Measurements from ENCODE around the gene VPS13A. TPM values are rescaled to one million over a fixed set of nuclear protein-coding genes. Genes with fewer than 3 reads are reported as not detected.

The VPS13A gene
- total and polyA plus RNA-seq, 2 donors: 8.4 to 98.7 TPM

DNA sequence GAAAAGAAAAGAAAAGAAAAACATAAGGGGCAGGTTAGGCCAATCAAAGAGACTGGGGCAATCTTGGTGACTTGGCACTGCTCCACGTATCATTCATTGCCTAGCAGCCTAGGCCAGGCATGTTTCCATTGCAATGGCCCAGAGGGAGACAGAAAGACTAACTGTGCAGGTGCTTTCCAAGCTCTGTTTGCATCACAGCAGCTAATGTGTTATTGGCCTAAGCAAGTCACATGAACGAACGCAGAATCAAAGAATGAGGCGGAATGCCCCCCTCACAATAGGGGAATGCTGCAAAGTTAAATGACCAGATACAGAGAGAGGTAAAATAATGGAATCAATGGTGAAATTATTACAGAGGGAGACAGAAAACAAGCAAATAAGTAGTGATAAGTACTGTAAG is 11.1 kb upstream of the VPS13A start:
- H3K4me3 ChIP-seq (ENCODE audit: low read depth, low read length): no peak overlapping the region
- WGBS: 89% methylated on average over 4 of the region's 4 CpGs
- no peak overlapping the region for H3K27ac ChIP-seq (ENCODE audit: low read depth)
- no peaks in the 10 kb centered on the region for H3K4me1 ChIP-seq (ENCODE audit: insufficient read depth)
- H3K36me3 ChIP-seq (ENCODE audit: insufficient read depth): no peaks in the 10 kb centered on the region
- no peak for DNase-seq (ENCODE audit: extremely low spot score)

DNA sequence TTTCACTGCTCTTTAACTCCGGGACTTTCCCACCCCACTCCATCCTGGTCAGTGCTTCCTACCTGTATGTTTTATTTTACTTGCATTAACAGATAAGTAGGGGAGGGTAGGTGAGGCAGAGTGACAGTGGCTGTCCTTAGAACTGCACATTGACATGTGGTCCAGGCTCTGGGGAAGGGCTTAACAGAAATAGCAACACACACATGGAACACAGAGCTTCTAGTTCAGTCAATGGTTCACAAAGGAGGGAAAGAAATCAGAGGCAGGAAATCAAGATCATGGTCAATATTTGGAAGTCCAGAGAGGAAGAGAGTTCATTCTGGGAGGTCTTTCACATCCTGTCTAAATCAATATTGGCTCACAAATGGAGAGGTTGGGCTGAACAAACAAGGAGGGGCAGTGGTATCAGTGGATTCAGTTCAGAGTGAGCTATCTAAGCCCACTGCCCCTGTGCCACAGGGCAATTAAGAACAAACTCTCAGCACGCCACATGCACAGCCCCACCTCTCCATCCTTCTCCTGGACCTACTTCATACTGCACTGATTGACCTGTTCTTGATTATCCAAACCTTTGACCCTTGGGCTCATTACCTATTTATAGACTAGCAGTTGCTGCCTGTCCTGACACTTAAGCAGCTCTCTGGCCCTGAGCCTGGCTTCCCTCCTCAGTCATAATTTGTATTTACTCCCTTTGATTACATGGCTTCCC is 6.2 kb upstream of the VPS13A start:
- no peak for DNase-seq (ENCODE audit: extremely low spot score)
- no peaks in the 10 kb centered on the region for H3K36me3 ChIP-seq (ENCODE audit: insufficient read depth)
- no peak overlapping the region for H3K27ac ChIP-seq (ENCODE audit: low read depth)
- no peak overlapping the region for H3K4me3 ChIP-seq (ENCODE audit: low read depth, low read length)
- no peaks in the 10 kb centered on the region for H3K4me1 ChIP-seq (ENCODE audit: insufficient read depth)
- WGBS: 94% methylated on average over 2 of the region's 2 CpGs

DNA sequence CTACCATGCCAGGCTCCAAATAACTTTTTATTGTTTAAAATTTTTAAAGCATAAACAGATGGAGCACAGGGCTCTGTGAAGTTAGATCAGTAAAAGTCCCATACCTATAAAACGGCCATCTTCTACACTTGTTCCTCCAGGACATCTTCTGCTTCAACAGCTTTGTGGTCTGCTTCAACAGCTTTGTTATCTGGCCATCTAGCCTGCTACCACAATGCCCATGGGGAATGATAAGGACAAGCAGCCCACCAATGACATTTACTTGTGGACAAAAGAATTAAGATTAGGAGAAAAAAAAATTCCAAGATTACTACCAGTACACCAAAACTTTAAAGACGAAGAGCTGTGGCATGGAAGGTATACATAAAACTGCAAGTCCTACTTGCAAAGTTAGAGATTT is 2.2 kb upstream of the VPS13A start:
- no peak overlapping the region for H3K27ac ChIP-seq (ENCODE audit: low read depth)
- WGBS: 52% methylated on average over 2 of the region's 2 CpGs
- DNase-seq (ENCODE audit: extremely low spot score): no peak
- no peaks in the 10 kb centered on the region for H3K36me3 ChIP-seq (ENCODE audit: insufficient read depth)
- H3K4me3 ChIP-seq (ENCODE audit: low read depth, low read length): no peak overlapping the region
- H3K4me1 ChIP-seq (ENCODE audit: insufficient read depth): no peaks in the 10 kb centered on the region

DNA sequence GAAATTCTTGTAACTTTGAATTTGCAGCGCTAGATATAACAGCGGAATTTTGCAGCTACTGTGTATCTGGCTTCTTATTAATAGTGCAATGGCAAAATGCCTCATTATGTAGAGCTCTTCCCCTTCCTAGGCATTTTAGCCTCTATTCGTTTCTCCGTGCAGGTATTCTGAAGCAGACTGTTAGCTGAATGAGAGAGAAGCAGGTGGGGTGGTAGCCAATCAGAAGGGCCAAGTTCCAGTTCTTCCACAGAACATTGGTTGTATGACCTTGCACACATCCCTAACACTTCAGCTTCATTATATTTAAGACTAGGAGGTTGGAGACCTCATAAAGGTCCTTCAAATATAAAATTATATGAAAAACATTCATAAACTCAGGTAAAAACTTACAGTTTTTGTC is 1.2 kb upstream of the VPS13A start:
- no peak for DNase-seq (ENCODE audit: extremely low spot score)
- Histone ChIP-seq H3K27ac (ENCODE audit: low read depth) (peak overlapping the region; percentile 10), H3K4me1 (ENCODE audit: insufficient read depth) (no peaks in the 10 kb centered on the region), H3K4me3 (ENCODE audit: low read depth, low read length) (no peak overlapping the region), H3K36me3 (ENCODE audit: insufficient read depth) (no peaks in the 10 kb centered on the region)
- 62% methylated on average over 4 of the region's 4 CpGs for WGBS

DNA sequence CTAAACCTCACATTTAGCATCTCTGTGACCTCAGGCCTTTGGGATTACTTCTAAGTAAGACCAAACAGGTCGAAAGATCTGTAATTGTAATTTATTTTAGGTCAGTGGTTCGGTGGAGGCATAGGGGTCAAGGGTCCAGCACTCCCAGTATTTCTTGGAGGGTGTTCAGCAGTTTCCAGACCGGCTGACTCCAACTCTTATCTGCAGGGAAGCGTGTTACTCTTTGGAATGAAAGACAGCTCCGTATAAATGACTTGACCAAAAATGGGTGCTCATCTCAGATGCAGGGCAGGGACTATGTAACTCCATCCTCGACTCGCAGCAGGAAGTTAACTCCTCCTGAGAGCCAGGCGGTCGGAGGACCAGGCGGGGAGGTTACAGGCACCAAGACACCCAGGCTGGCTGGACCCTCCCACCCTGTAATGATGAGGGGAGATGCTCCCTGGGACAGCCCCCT is 620 bp upstream of the VPS13A start:
- Histone ChIP-seq H3K4me1 (ENCODE audit: insufficient read depth) (no peaks in the 10 kb centered on the region), H3K4me3 (ENCODE audit: low read depth, low read length) (peak overlapping the region; percentile 90), H3K27ac (ENCODE audit: low read depth) (peak overlapping the region; percentile 72), H3K36me3 (ENCODE audit: insufficient read depth) (no peaks in the 10 kb centered on the region)
- 1% methylated on average over 10 of the region's 10 CpGs for WGBS
- DNase-seq (ENCODE audit: extremely low spot score): no peak

DNA sequence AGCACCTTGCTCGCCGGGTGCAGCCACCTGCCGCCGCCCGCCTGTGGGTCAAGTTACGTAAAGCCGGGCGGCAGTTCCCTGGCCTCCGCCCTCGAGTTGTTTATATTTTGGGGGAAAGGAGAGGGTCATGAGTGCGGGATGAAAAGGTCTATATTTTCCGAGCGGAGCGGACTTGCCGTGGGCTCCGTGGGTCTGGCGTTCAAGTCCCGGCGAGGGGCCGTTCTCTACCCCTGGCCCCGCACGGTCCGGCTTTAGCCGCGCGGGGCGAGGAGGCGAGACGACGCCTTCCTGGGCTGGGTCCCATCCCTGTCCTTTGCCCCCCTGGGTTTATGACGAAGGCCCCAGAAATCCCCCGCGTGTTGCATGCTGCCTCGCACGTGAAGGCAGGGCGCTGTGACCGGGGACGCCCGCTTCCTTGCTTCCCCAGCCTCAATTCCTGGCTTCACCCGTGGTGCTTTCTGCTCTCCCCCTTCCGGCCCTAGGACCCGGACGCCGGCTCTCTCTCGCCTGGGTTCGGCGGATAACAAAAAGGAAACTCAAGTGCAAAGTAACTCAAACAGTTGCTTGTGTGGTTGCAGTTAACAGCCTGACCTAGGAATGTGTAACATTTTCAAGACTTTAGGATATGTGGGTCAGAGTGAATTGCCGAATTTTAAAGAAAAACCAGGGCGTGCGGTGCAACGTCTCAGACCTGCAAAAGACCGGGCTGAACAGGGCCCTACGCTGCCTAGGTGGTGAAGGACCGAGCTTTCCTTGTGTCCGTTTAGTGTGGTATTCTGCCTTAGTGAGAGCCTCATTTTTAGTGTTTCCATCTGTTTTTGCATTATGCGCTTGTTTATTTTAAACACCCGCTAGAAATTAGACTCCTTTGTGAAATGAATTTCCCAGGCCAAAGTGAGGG is 810 bp downstream of the VPS13A start:
- DNase-seq (ENCODE audit: extremely low spot score): no peak
- no peaks in the 10 kb centered on the region for H3K36me3 ChIP-seq (ENCODE audit: insufficient read depth)
- H3K4me3 ChIP-seq (ENCODE audit: low read depth, low read length): peak overlapping the region; percentile 90
- H3K27ac ChIP-seq (ENCODE audit: low read depth): no peak overlapping the region
- no peaks in the 10 kb centered on the region for H3K4me1 ChIP-seq (ENCODE audit: insufficient read depth)
- 2% methylated on average over 57 of the region's 57 CpGs for WGBS

DNA sequence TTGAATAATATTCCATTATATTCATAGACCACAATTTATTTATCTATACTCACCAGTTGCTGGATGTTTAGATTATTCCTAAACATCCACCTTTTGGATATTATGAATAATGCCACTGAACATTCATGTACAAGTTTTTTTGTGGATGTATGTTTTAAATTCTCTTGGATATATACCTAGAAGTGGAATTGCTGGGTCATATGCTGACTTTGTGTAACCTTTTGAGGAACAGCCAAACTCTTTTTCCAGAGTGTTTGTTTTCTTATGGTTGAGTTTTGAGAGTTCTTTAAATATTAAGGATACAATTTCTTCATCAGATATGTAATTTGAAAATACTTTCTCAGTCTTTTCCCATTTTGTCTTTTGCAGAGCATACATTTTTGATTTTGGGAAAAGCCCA is 2.7 kb downstream of the VPS13A start:
- H3K36me3 ChIP-seq (ENCODE audit: insufficient read depth): no peaks in the 10 kb centered on the region
- no peak overlapping the region for H3K27ac ChIP-seq (ENCODE audit: low read depth)
- DNase-seq (ENCODE audit: extremely low spot score): no peak
- no peaks in the 10 kb centered on the region for H3K4me1 ChIP-seq (ENCODE audit: insufficient read depth)
- no peak overlapping the region for H3K4me3 ChIP-seq (ENCODE audit: low read depth, low read length)

DNA sequence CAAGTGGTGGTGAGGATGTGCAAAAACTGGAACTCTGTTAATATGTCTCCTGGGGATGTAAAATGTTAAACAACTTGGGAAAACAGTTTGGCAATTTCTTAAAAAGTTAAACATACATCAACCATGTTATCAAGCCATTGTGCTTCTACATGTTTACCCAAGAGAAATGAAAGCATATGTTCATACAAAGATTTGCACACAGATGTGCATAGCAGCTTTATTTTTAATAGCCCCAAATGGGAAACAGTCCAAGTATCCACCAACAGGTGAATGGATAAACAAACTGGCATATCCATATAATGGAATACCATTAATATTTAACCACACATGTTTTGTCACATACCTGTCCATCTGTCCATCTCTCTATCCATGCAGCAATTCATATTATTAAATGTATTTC is 6.2 kb downstream of the VPS13A start:
- Histone ChIP-seq H3K4me3 (ENCODE audit: low read depth, low read length) (no peak overlapping the region), H3K27ac (ENCODE audit: low read depth) (no peak overlapping the region), H3K4me1 (ENCODE audit: insufficient read depth) (no peaks in the 10 kb centered on the region), H3K36me3 (ENCODE audit: insufficient read depth) (no peaks in the 10 kb centered on the region)
- DNase-seq (ENCODE audit: extremely low spot score): no peak

DNA sequence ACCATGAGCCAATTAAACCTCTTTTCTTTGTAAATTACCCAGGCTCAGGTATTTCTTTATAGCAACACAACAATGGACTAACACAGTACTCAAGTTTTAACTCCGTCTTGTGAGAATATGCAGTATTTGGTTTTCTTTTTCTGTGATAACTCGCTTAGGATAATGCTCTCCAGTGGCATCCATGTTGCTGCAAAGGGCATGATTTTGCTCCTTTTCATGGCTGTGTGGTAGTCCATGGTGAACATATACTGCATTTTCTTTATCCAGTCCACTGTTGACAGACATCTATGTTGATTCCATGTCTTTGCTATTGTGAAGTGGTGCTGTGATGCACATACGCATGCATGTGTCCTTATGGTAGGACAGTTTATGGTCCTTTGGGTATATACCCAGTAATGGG is 10.9 kb downstream of the VPS13A start:
- no peak for DNase-seq (ENCODE audit: extremely low spot score)
- Histone ChIP-seq H3K36me3 (ENCODE audit: insufficient read depth) (no peaks in the 10 kb centered on the region), H3K4me3 (ENCODE audit: low read depth, low read length) (no peak overlapping the region), H3K4me1 (ENCODE audit: insufficient read depth) (no peaks in the 10 kb centered on the region), H3K27ac (ENCODE audit: low read depth) (no peak overlapping the region)
- 97% methylated on average over 3 of the region's 3 CpGs for WGBS

DNA sequence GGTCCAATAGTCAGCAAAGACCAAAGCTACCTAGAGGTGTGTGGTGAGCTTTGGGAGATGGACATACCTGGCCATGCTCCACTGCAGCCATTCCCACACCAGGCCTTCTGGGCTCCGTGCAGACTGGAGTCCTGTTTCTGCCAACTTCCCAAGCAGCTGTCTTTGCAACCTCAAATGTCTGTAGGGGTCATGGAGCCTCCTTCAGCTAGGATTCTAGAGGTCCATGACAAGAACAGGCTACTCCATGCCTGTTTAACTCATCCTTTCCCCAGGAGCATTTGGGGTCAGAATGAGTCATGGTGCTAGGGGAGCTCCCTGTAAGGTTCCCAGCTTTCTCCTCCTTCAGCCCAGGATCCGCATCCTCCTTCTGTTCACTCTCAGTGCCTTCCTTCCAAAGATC is 17.1 kb downstream of the VPS13A start:
- no peaks in the 10 kb centered on the region for H3K36me3 ChIP-seq (ENCODE audit: insufficient read depth)
- H3K4me3 ChIP-seq (ENCODE audit: low read depth, low read length): no peak overlapping the region
- H3K4me1 ChIP-seq (ENCODE audit: insufficient read depth): no peaks in the 10 kb centered on the region
- DNase-seq (ENCODE audit: extremely low spot score): no peak
- H3K27ac ChIP-seq (ENCODE audit: low read depth): no peak overlapping the region
- 91% methylated on average over 2 of the region's 2 CpGs for WGBS

DNA sequence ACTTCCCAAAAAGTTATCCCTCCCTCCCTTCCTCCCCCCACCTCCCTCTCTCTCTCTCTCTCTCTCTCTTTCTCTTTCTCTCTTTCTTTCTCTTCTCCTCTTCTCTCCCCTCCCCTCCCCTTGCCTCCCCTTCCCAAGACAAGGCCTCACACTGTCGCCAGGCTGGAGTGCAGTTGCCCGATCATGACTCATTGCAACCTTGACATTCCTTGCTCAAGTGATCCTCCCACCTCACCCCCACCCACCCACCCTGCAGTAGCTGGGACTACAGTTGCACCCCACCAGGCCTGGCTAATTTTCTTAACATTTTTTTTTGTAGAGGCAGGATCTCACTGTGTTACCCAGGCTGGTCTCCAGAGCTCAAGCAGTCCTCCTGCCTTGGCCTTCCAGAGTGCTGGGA is 32.8 kb downstream of the VPS13A start:
- 93% methylated on average over 2 of the region's 2 CpGs for WGBS
- Histone ChIP-seq H3K4me3 (ENCODE audit: low read depth, low read length) (no peak overlapping the region), H3K4me1 (ENCODE audit: insufficient read depth) (no peaks in the 10 kb centered on the region), H3K36me3 (ENCODE audit: insufficient read depth) (no peaks in the 10 kb centered on the region), H3K27ac (ENCODE audit: low read depth) (no peak overlapping the region)
- DNase-seq (ENCODE audit: extremely low spot score): no peak

DNA sequence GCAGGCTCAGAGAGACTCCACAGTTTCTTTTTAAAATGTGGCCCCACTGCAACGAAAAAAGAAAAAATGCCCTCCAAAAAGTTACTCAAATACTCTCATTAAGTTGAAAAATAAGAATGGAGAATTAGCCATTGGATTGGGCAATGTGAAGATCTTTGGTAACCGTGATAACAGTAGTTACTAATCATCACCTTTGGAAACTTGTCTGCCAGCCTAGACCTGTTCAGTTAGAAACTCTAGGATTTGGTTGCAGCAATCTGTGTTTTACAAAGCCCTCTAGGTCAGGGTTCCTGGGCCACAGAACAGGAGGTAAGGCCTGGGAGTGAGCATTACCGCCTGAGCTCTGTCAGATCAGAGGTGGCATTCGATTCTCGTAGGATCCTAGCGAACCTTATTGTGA is 34.2 kb downstream of the VPS13A start:
- Histone ChIP-seq H3K36me3 (ENCODE audit: insufficient read depth) (no peaks in the 10 kb centered on the region), H3K4me3 (ENCODE audit: low read depth, low read length) (no peak overlapping the region), H3K4me1 (ENCODE audit: insufficient read depth) (no peaks in the 10 kb centered on the region), H3K27ac (ENCODE audit: low read depth) (no peak overlapping the region)
- WGBS: 94% methylated on average over 6 of the region's 6 CpGs
- DNase-seq (ENCODE audit: extremely low spot score): no peak

DNA sequence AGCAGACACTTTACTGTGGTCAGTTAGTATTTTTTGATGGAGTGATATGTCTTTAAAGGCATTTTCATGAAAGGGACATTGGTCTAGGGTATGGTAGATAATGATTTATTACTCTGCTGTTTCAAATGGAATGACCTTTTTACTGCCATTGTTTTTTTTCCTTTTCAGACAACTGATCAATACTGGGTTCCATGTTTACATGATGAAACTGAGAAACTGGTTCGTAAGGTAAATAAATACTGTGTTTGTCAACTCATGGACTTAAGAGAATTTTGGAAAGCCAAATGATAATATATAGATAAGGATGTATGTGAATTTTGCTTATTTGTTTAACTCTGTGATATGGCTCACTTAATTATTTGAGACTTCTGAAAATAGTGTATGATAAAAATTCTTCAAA is 35.5 kb downstream of the VPS13A start:
- no peak for DNase-seq (ENCODE audit: extremely low spot score)
- H3K4me1 ChIP-seq (ENCODE audit: insufficient read depth): no peaks in the 10 kb centered on the region
- H3K36me3 ChIP-seq (ENCODE audit: insufficient read depth): no peaks in the 10 kb centered on the region
- no peak overlapping the region for H3K27ac ChIP-seq (ENCODE audit: low read depth)
- no peak overlapping the region for H3K4me3 ChIP-seq (ENCODE audit: low read depth, low read length)
- WGBS: 84% methylated on average over 1 of the region's 1 CpG

DNA sequence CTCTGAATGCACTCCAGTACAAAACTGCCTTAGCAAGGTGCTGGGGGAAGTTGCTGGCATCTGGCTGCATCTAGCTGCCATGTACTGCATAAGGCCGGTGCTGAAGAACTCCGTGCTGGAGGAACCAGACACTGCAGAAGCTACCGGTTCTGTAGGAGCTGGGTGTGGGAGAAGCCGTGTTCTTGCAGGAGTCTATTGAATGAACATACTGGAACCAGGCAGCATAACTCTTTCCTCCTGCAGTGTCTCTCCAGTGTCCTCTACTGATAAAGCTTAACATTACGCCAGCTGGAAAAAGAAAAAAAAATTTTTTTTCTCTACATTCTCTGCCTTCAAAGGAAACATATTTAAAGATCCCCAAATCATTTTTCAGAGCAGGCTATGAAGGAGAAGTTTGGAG is 38.5 kb downstream of the VPS13A start:
- DNase-seq (ENCODE audit: extremely low spot score): no peak
- Histone ChIP-seq H3K36me3 (ENCODE audit: insufficient read depth) (no peaks in the 10 kb centered on the region), H3K27ac (ENCODE audit: low read depth) (no peak overlapping the region), H3K4me3 (ENCODE audit: low read depth, low read length) (no peak overlapping the region), H3K4me1 (ENCODE audit: insufficient read depth) (no peaks in the 10 kb centered on the region)
- 68% methylated on average over 5 of the region's 5 CpGs for WGBS
